IMR-90 (cell line): ENCODE results near the gene KLF12. TPM values are rescaled to one million over a fixed set of nuclear protein-coding genes. Genes with fewer than 3 reads are reported as not detected.

ENCODE experiments used
- ATAC-seq: fragments of 200-7000 bp; cut with Tn5 transposase; 2 replicates; pipeline ENCODE4 v1.9.1; 2020; ENCODE audit warnings: low read depth, mild to moderate bottlenecking, moderate library complexity
- BruUV-seq: library from RNA; stranded (reverse); fragments of 400-500 nt; replicated peaks from 2 replicates; lab custom pipeline; 2021; lab: Mats Ljungman, UMichigan
- CTCF ChIA-PET: fragments of 300-600 bp; formaldehyde crosslinking; extraction: SDS; loops from one replicate; lab custom pipeline; 2021; ENCODE audit warnings: antibody characterized with exemption; lab: Yijun Ruan, JAX
- POLR2A ChIA-PET: fragments of 300-600 bp; sonication (Branson Sonifier 250); formaldehyde crosslinking; loops from one replicate; lab custom pipeline; 2022; ENCODE audit warnings: antibody characterized with exemption; ENCODE audit not compliant: unreplicated experiment; lab: Charles Lee
- DNase-seq: peaks from one replicate; pipeline ENCODE4 v3.0.0; 2013
- H2AFZ ChIP-seq: replicated peaks from 2 replicates; pipeline ENCODE3; 2013; ENCODE audit warnings: low read length, mild to moderate bottlenecking; ENCODE audit not compliant: poor library complexity
- H2AK5ac ChIP-seq: 2 replicates; pipeline ENCODE4 v1.6.1; 2013; ENCODE audit warnings: low read depth, low read length, inconsistent platforms
- H2AK9ac ChIP-seq: replicated peaks from 2 replicates; pipeline ENCODE3; 2013; ENCODE audit warnings: mild to moderate bottlenecking, low read depth, low read length, moderate library complexity; ENCODE audit not compliant: poor library complexity
- H2BK120ac ChIP-seq: 2 replicates; pipeline ENCODE4 v1.6.1; 2013; ENCODE audit warnings: low read depth, low read length, inconsistent platforms
- H2BK15ac ChIP-seq: 3 replicates; pipeline ENCODE4 v1.6.1; 2013; ENCODE audit warnings: low read depth, low read length, inconsistent platforms
- H2BK20ac ChIP-seq: 2 replicates; pipeline ENCODE4 v1.6.1; 2013; ENCODE audit warnings: low read depth, mild to moderate bottlenecking, inconsistent platforms, low read length, moderate library complexity
- H2BK5ac ChIP-seq: 2 replicates; pipeline ENCODE4 v1.6.1; 2013; ENCODE audit warnings: mild to moderate bottlenecking, low read depth, low read length, inconsistent platforms; ENCODE audit not compliant: poor library complexity, severe bottlenecking
- H3K14ac ChIP-seq: replicated peaks from 2 replicates; pipeline ENCODE4 v1.6.1; 2013; ENCODE audit warnings: low read depth, low read length, inconsistent platforms
- H3K18ac ChIP-seq: 2 replicates; pipeline ENCODE4 v1.6.1; 2013; ENCODE audit warnings: low read depth, low read length, control low read depth
- H3K23ac ChIP-seq: 2 replicates; pipeline ENCODE4 v1.6.1; 2013; ENCODE audit warnings: low read depth, low read length, inconsistent platforms
- H3K27ac ChIP-seq: 2 replicates; pipeline ENCODE4 v1.5.1; 2013; ENCODE audit warnings: mild to moderate bottlenecking, control low read depth, low read length; ENCODE audit not compliant: insufficient read depth
- H3K27me3 ChIP-seq: 2 replicates; pipeline ENCODE4 v1.6.1; 2013; ENCODE audit warnings: low read length; ENCODE audit not compliant: control insufficient read depth, insufficient read depth
- H3K36me3 ChIP-seq: 2 replicates; pipeline ENCODE4 v1.6.1; 2013; ENCODE audit warnings: low read length, mixed read lengths; ENCODE audit not compliant: control insufficient read depth, insufficient read depth
- H3K4ac ChIP-seq: 2 replicates; pipeline ENCODE4 v1.6.1; 2013; ENCODE audit warnings: low read depth, low read length, inconsistent platforms
- H3K4me1 ChIP-seq: 2 replicates; pipeline ENCODE4 v1.6.1; 2013; ENCODE audit warnings: low read length, mixed read lengths; ENCODE audit not compliant: control insufficient read depth, insufficient read depth
- H3K4me2 ChIP-seq: 2 replicates; pipeline ENCODE4 v1.6.1; 2013; ENCODE audit warnings: low read depth, mild to moderate bottlenecking, control low read depth, low read length, moderate library complexity
- H3K4me3 ChIP-seq: 2 replicates; pipeline ENCODE4 v1.5.1; 2013; ENCODE audit warnings: low read depth, mild to moderate bottlenecking, control low read depth, low read length, moderate library complexity; ENCODE audit not compliant: insufficient read depth
- H3K56ac ChIP-seq: 2 replicates; pipeline ENCODE4 v1.6.1; 2013; ENCODE audit warnings: low read length, inconsistent platforms; ENCODE audit not compliant: insufficient read depth; ENCODE audit errors: extremely low read depth
- H3K79me1 ChIP-seq, 2 experiments: 2 replicates each; pipeline ENCODE4 v1.6.1; 2013; ENCODE audit warnings: low read length in 2 of 2, inconsistent platforms in 1 of 2, low read depth in 1 of 2
- H3K9ac ChIP-seq: 2 replicates; pipeline ENCODE4 v1.6.1; 2013; ENCODE audit warnings: low read depth, low read length, control low read depth
- H3K9me1 ChIP-seq: 2 replicates; pipeline ENCODE4 v1.6.1; 2013; ENCODE audit warnings: low read length, inconsistent platforms; ENCODE audit not compliant: insufficient read depth
- H3K9me3 ChIP-seq: 2 replicates; pipeline ENCODE4 v1.6.1; 2013; ENCODE audit warnings: low read length; ENCODE audit not compliant: control insufficient read depth, insufficient read depth
- H4K20me1 ChIP-seq: 2 replicates; pipeline ENCODE4 v1.6.1; 2013; ENCODE audit warnings: low read length, inconsistent platforms; ENCODE audit not compliant: insufficient read depth
- H4K5ac ChIP-seq: 2 replicates; pipeline ENCODE4 v1.6.1; 2013; ENCODE audit warnings: mild to moderate bottlenecking, low read depth, low read length, control low read depth
- H4K8ac ChIP-seq, 2 experiments: 2 replicates each; pipeline ENCODE4 v1.6.1; 2013; ENCODE audit warnings: low read depth in 2 of 2, low read length in 2 of 2, control low read depth in 1 of 2, inconsistent platforms in 1 of 2
- H4K91ac ChIP-seq: 2 replicates; pipeline ENCODE4 v1.6.1; 2013; ENCODE audit warnings: low read depth, low read length, inconsistent platforms; ENCODE audit not compliant: insufficient read depth
- CHD1 ChIP-seq: IDR thresholded peaks from 2 replicates; pipeline ENCODE4 v1.6.1; 2012; ENCODE audit warnings: low read depth, low read length, improper control_type of control experiment
- CTCF ChIP-seq: conservative IDR thresholded peaks from 2 replicates; pipeline ENCODE4 v1.5.1; 2012; ENCODE audit warnings: mild to moderate bottlenecking, low read depth, low read length, improper control_type of control experiment
- ELK1 ChIP-seq: fragments of 150-350 bp; IDR thresholded peaks from 2 replicates; pipeline ENCODE4 v1.6.1; 2016; ENCODE audit warnings: low read depth, mild to moderate bottlenecking, low read length, moderate library complexity, borderline replicate concordance
- MAFK ChIP-seq: IDR thresholded peaks from 2 replicates; pipeline ENCODE4 v1.6.1; 2012; ENCODE audit warnings: low read depth, low read length, improper control_type of control experiment
- MXI1 ChIP-seq: IDR thresholded peaks from 2 replicates; pipeline ENCODE4 v1.6.1; 2012; ENCODE audit warnings: low read depth, mild to moderate bottlenecking, low read length, moderate library complexity, borderline replicate concordance
- NFE2L2 ChIP-seq: fragments of 150-350 bp; IDR thresholded peaks from 2 replicates; pipeline ENCODE4 v1.6.1; 2016; ENCODE audit warnings: low read depth, mild to moderate bottlenecking, low read length
- POLR2A ChIP-seq: IDR thresholded peaks from 2 replicates; pipeline ENCODE4 v1.6.1; 2012; ENCODE audit warnings: mild to moderate bottlenecking, low read depth, low read length
- RAD21 ChIP-seq: IDR thresholded peaks from 2 replicates; pipeline ENCODE4 v1.6.1; 2012; ENCODE audit warnings: low read length, improper control_type of control experiment
- RCOR1 ChIP-seq: IDR thresholded peaks from 2 replicates; pipeline ENCODE4 v1.6.1; 2012; ENCODE audit warnings: mild to moderate bottlenecking, low read length, improper control_type of control experiment; ENCODE audit not compliant: insufficient replicate concordance
- USF2 ChIP-seq: fragments of 150-350 bp; IDR thresholded peaks from 2 replicates; pipeline ENCODE4 v1.6.1; 2017; ENCODE audit warnings: mild to moderate bottlenecking, antibody characterized with exemption, low read length, low read depth
- WGBS, 2 experiments: methylation state at CpG; one replicate each; pipeline versions ENCODE4 v1.1.5 to v1.1.7; 2013; ENCODE audit warnings: missing lambda C conversion rate in 2 of 2; ENCODE audit not compliant: insufficient read length in 1 of 2; ENCODE audit errors: extremely low coverage in 2 of 2; 5-methylcytosine and 5-hydroxymethylcytosine counted together
- dilution Hi-C: fragments of 300-500 bp; cut with HindIII; formaldehyde crosslinking; loops from one replicate; pipeline ENCODE4 v1.14.3; 2018; ENCODE audit warnings: low sequenced_read_pairs; ENCODE audit not compliant: unreplicated experiment
- in situ Hi-C: fragments of 300-500 bp; cut with MboI; formaldehyde crosslinking; loops from 3 replicates; pipeline ENCODE4 v1.14.3; 2019; ENCODE audit warnings: low sequenced_read_pairs, inconsistent platforms, mixed read lengths
- intact Hi-C: fragments of 100-400 bp; cut with micrococcal nuclease; formaldehyde crosslinking; loops from 2 replicates; pipeline ENCODE4 v1.10.0; 2022
- polyA plus RNA-seq, 3 experiments: library from polyadenylated mRNA; depleted of rRNA; stranded (reverse); fragments of >200 nt; gene quantifications; 2 replicates each; pipeline ENCODE4 v1.2.3, GENCODE V29; 2012; ENCODE audit warnings: low replicate concordance in 1 of 3
- total RNA-seq: library from RNA; depleted of rRNA; stranded (reverse); fragments of >200 nt; gene quantifications from 2 replicates; pipeline ENCODE4 v1.2.3, GENCODE V29; 2012

Gene KLF12
- total and polyA plus RNA-seq, 2 of the 4 experiments (the other 2 are of a cell fraction) = 8.8 to 44.8 TPM

- 0 out of 2 replicates have a peak overlapping the region, but pooled peaks have one; percentile 55 for H2BK20ac ChIP-seq
- peak overlapping the region; percentile 39 for H3K4me2 ChIP-seq
- H4K20me1 ChIP-seq = peaks cover 11% of the 10 kb centered on the region; the same call in 1 of the 2 replicates
- H3K36me3 ChIP-seq = no peaks in the 10 kb centered on the region
- H2BK120ac ChIP-seq = peak overlapping the region; percentile 75
- H3K4me1 ChIP-seq = peaks cover 15% of the 10 kb centered on the region
- no peak overlapping the region for H2AFZ ChIP-seq
- DNase-seq (no peak), ATAC-seq (no peak)
- H3K9me1 ChIP-seq = peaks cover 5% of the 10 kb centered on the region
- no peak overlapping the region for H3K4me3 ChIP-seq
- H3K4ac ChIP-seq = peak overlapping the region; percentile 77
- no TSS peak for BruUV-seq
- H4K8ac ChIP-seq = peak overlapping the region in 1 of 2 experiments; percentile 45; a peak in 2 of 4 replicates
- H3K23ac ChIP-seq = peak overlapping the region; percentile 90
- peak overlapping the region; percentile 84 for H2BK5ac ChIP-seq
- no peaks in the 10 kb centered on the region for H3K27me3 ChIP-seq
- H3K79me1 ChIP-seq = peaks cover 5 to 61% of the 10 kb centered on the region in 2 experiments
- ChIA-PET POLR2A (no interaction called here), CTCF (interaction anchor here (1.0 to 1.4 kb wide), 2 partner anchors 157 to 1090 kb away, joined by 3 to 4 read pairs; no protein-coding TSS in a partner anchor)
- H2BK15ac ChIP-seq = peak overlapping the region; percentile 37; the same call in 1 of the 3 replicates
- peak overlapping the region; percentile 39 for H4K5ac ChIP-seq
- intact Hi-C loops = loop anchor here (5.0 kb wide), 5 partner anchors 37 to 1128 kb away; no protein-coding TSS in a partner anchor
- 86% methylated on average over 1 of the region's 5 CpGs; no CpG with 5 or more reads in 1 of the 2 experiments for WGBS, 2 experiments
- H3K18ac ChIP-seq = peak overlapping the region; percentile 54; the same call in 1 of the 2 replicates
- H2AK9ac ChIP-seq = peak overlapping the region; percentile 66
- H3K14ac ChIP-seq = peak overlapping the region; percentile 80
- TF ChIP-seq CHD1 (no peak), USF2 (no peak), NFE2L2 (no peak), MAFK (no peak), CTCF (no peak), ELK1 (no peak), RCOR1 (no peak), POLR2A (no peak), MXI1 (no peak), RAD21 (no peak)
- H2AK5ac ChIP-seq = peak overlapping the region; percentile 66
- dilution Hi-C loops = no loop called here
- H4K91ac ChIP-seq = peak overlapping the region; percentile 44
- 0 out of 2 replicates have a peak overlapping the region, but pooled peaks have one; percentile 32 for H3K9ac ChIP-seq
- no peak overlapping the region; the same call in 1 of the 2 replicates for H3K56ac ChIP-seq
- no peaks in the 10 kb centered on the region for H3K9me3 ChIP-seq
- peak overlapping the region; percentile 70; the same call in 1 of the 2 replicates for H3K27ac ChIP-seq
- in situ Hi-C loops = loop anchor here (25.0 kb wide), 1 partner anchor 1083 kb away; no protein-coding TSS in a partner anchor
Observed at GRCh38 chr13:74129500-74130191, 4.6 kb downstream of the KLF12 start.
